Measurements from ENCODE around the gene ANKRD52.
A peak's percentile ranks its signal among the peaks of the same experiment; 100 is the strongest.

Gene ANKRD52

GRCh38 chr12:56258068-56258819, at the start of gene ANKRD52:
TSS of gene ANKRD52 (minus strand) at chr12:56258384. CDS start at chr12:56258269, 115 bp downstream.
- peak; percentile 87 for TF ChIP-seq CTCF (IDR thresholded peaks at IDR 0.05; ENCODE audit: borderline replicate concordance, insufficient read depth, low read depth, low read length)
- peak within 1 kb of the TSS; percentile 84 for H3K4me3 ChIP-seq (ENCODE audit: low read depth, low read length)

- no peak overlapping the region for H3K4me3 ChIP-seq (ENCODE audit: low read depth, low read length)
- TF ChIP-seq CTCF (IDR thresholded peaks at IDR 0.05; ENCODE audit: borderline replicate concordance, insufficient read depth, low read depth, low read length) = no peak
Measured at GRCh38 chr12:56307221-56307965, 49.2 kb upstream of the ANKRD52 start.

GRCh38 chr12:56304872-56305590, 46.8 kb upstream of the ANKRD52 start:
- TF ChIP-seq CTCF (IDR thresholded peaks at IDR 0.05; ENCODE audit: borderline replicate concordance, insufficient read depth, low read depth, low read length) = no peak
- no peak overlapping the region for H3K4me3 ChIP-seq (ENCODE audit: low read depth, low read length)

- no peak for TF ChIP-seq CTCF (IDR thresholded peaks at IDR 0.05; ENCODE audit: borderline replicate concordance, insufficient read depth, low read depth, low read length)
- H3K4me3 ChIP-seq (ENCODE audit: low read depth, low read length) = no peak overlapping the region
Measured at GRCh38 chr12:56304276-56304675, 46.1 kb upstream of the ANKRD52 start.

- no peak for TF ChIP-seq CTCF (IDR thresholded peaks at IDR 0.05; ENCODE audit: borderline replicate concordance, insufficient read depth, low read depth, low read length)
- peak overlapping the region; percentile 27 for H3K4me3 ChIP-seq (ENCODE audit: low read depth, low read length)
Measured at GRCh38 chr12:56300644-56301464, 42.7 kb upstream of the ANKRD52 start.

GRCh38 chr12:56299853-56300643, 41.9 kb upstream of the ANKRD52 start, which contains the start of gene CS:
TSS of gene CS (minus strand) at chr12:56300330. CDS start at chr12:56300201, 129 bp downstream.
- no peak for TF ChIP-seq CTCF (IDR thresholded peaks at IDR 0.05; ENCODE audit: borderline replicate concordance, insufficient read depth, low read depth, low read length)
- H3K4me3 ChIP-seq (ENCODE audit: low read depth, low read length) = peak within 1 kb of the TSS; percentile 78

Data from GM12875 (cell line).